HUES64 (cell line): ENCODE results near the gene NPM3.

Experiments used
- H3K27ac ChIP-seq: 2 replicates; pipeline ENCODE4 v1.7.0; 2013; ENCODE audit warnings: low read depth, low read length, inconsistent platforms
- H3K27me3 ChIP-seq: 2 replicates; pipeline ENCODE4 v1.6.1; 2013; ENCODE audit warnings: mild to moderate bottlenecking, low read length; ENCODE audit not compliant: insufficient read depth
- H3K36me3 ChIP-seq: 2 replicates; pipeline ENCODE4 v1.6.1; 2013; ENCODE audit warnings: mild to moderate bottlenecking, low read length; ENCODE audit not compliant: insufficient read depth
- H3K4me1 ChIP-seq: 2 replicates; pipeline ENCODE4 v1.6.1; 2013; ENCODE audit warnings: mild to moderate bottlenecking, low read length, moderate library complexity; ENCODE audit not compliant: insufficient read depth
- H3K4me3 ChIP-seq: 2 replicates; pipeline ENCODE4 v1.5.1; 2013; ENCODE audit warnings: mild to moderate bottlenecking, low read length, moderate library complexity
- H3K9ac ChIP-seq: 2 replicates; pipeline ENCODE4 v1.6.1; 2013; ENCODE audit warnings: mild to moderate bottlenecking, low read depth, low read length
- H3K9me3 ChIP-seq: 2 replicates; pipeline ENCODE4 v1.6.1; 2013; ENCODE audit warnings: low read depth, low read length; ENCODE audit not compliant: insufficient read depth
- WGBS: fragments of 150-250, 120-280 bp; methylation state at CpG from one replicate; pipeline ENCODE4 v1.1.7; 2013; ENCODE audit warnings: missing lambda C conversion rate; 5-methylcytosine and 5-hydroxymethylcytosine counted together

Gene NPM3

DNA sequence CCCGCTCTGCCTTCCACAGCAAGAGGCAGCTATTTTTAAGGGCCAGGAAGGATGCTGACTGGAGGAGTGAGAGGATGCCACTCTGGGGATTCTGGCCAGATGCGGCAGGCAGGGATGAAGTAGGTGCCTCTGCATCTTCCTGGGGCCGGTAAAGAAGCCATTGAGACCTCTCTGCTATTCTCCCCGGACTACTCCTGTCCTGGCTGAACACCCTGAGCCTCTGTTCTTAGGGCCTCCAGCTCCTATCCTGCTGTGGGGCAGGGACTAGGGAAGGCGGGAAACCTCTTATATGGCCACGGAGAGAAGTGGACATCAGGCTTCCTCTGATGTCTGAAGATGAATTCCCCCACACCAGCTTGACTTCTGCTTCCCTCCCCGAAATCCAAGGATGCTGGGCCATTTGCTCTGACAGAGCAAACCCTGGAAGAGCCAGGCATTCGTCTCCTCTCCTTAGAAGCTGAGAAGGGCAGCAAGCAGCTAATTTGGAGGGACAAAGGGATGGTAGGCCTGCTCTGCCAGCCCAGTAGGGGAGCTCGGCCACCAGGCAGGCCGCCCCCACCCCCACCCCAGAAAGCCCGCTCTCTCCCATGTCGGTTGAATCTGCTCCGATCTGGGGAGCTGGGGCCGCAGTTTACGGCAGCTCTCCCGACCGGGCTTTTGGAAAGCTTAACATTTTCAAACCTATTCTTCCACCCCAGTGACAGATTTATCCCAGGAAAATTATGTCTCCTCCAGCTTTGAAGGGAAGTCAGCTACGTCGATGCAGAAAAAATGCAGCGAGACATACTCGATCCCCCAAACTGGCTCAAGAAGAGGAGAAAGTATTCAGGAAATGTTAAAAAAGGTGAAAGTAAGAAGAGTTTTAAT is 10.1 kb downstream of the NPM3 start:
- WGBS = 32% methylated on average over 21 of the region's 21 CpGs
- H3K36me3 ChIP-seq = no peaks in the 10 kb centered on the region
- H3K9ac ChIP-seq = 0 out of 2 replicates have a peak overlapping the region, but pooled peaks have one; percentile 0
- no peak overlapping the region for H3K27ac ChIP-seq
- H3K9me3 ChIP-seq = no peaks in the 10 kb centered on the region
- H3K27me3 ChIP-seq = peaks cover 71% of the 10 kb centered on the region
- H3K4me3 ChIP-seq = peak overlapping the region; percentile 49
- peaks cover 37% of the 10 kb centered on the region for H3K4me1 ChIP-seq

DNA sequence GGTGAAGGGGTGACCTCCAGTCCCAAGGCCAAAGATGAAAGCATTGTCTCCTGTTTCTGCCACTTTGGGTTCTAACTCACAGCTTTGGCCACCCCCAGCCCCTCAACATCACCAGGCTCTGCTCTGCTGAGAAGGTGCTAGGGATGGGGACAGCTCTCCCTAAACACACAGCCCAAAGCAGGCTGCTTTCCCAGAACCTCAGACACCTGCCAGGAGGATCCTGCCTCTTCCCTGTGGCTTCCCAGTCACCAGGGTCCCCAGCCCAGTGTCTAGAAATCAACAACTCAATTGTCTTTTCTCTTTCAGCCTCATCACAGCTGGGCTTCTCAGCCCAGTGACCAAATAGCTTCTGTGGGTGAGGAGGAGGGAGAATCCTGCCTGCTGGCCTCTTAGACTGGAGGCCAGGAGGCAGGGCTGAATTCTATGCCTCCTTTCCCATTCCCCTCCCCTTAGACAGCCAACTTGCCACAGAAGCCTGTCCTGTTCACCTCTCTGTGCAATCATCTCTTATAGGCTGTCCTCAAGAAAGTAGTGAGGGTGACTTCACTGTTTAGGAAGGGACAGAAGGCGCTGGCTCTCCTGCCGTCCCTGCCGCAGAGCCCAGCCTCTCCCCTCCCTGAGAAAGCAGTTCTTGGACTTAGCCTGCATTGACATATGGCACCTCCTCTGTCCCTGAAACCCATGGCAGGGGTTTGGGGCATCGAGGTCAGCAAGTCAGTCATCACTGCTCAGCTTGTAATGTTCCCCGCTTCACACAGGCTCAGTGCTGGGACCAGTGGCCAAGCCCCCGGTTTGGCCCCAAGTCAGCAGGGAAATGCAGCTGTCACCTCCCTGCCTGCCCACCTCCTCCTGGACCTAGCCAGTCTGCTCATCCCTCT is 11.0 kb downstream of the NPM3 start:
- WGBS = 88% methylated on average over 6 of the region's 6 CpGs
- Histone ChIP-seq H3K27ac (no peak overlapping the region), H3K27me3 (peaks cover 62% of the 10 kb centered on the region), H3K36me3 (no peaks in the 10 kb centered on the region), H3K4me3 (no peak overlapping the region), H3K9me3 (no peaks in the 10 kb centered on the region), H3K4me1 (peaks cover 33% of the 10 kb centered on the region), H3K9ac (no peak overlapping the region)

DNA sequence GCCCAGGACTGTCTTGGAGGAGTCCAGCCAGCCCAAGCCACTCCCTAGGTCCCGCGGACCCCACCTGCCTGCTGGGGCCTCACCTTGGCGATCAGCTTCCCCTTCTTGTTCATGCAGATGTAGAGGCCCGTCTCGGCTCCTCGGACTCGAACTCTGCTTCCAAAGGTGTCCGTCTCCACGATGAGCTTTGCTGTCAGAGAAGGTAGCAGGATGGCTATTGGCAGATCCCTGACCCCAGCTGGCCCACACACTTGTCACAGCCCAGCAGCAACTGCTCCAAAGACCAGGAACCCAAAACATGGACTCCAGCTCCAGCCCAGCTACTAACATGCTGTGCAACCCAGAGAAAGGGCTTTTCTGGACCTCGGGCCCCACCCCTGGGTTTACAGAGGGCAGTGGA is 11.9 kb downstream of the NPM3 start:
- Histone ChIP-seq H3K9me3 (no peaks in the 10 kb centered on the region), H3K4me3 (no peak overlapping the region), H3K36me3 (no peaks in the 10 kb centered on the region), H3K27ac (no peak overlapping the region), H3K4me1 (peaks cover 33% of the 10 kb centered on the region), H3K27me3 (peaks cover 53% of the 10 kb centered on the region), H3K9ac (no peak overlapping the region)
- 93% methylated on average over 10 of the region's 10 CpGs for WGBS

DNA sequence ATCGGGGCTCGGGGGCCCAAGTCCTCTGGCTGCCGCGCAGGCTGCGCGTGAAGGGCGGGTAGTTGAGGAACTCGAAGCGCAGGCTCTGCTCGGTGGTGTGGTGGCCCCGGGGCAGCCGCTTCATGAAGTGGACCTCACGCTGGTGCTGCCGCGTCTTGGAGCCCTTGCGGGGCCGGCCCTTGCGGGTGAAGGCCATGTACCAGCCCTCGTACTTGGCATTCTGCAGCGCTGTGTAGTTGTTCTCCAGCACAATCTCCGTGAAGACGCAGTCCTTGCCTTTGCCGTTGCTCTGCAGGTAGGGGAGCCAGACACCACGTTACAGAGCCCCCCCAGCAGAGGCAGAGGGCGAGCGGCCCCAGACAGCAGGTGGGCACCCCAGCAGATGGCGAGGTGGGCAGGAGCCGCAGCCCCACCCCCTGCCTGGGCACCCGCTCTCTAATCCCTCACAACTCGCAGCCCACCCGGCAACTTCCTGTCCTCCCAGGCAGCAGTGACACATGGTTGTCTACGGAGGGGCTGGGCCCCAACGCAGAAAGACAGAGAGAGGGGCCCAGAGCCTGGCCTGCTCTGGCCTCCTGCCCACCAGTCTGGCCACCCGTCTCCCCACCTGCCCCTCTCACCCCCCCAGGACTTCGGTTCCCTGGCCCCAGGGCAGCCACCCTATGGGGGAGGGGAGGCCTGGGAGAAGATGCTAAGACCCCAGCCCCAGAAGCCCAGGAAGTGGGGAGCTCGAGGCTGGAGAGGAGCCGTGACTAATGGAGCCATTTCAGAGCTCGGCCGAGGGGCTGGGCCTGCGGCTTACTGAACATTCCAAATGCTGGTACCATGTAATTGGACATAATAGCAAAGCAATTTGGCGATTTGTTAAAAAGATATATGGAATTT is 12.7 kb downstream of the NPM3 start:
- WGBS = 94% methylated on average over 41 of the region's 41 CpGs
- Histone ChIP-seq H3K36me3 (no peaks in the 10 kb centered on the region), H3K4me3 (no peak overlapping the region), H3K4me1 (peaks cover 33% of the 10 kb centered on the region), H3K9me3 (no peaks in the 10 kb centered on the region), H3K27me3 (peaks cover 48% of the 10 kb centered on the region), H3K27ac (no peak overlapping the region), H3K9ac (no peak overlapping the region)

DNA sequence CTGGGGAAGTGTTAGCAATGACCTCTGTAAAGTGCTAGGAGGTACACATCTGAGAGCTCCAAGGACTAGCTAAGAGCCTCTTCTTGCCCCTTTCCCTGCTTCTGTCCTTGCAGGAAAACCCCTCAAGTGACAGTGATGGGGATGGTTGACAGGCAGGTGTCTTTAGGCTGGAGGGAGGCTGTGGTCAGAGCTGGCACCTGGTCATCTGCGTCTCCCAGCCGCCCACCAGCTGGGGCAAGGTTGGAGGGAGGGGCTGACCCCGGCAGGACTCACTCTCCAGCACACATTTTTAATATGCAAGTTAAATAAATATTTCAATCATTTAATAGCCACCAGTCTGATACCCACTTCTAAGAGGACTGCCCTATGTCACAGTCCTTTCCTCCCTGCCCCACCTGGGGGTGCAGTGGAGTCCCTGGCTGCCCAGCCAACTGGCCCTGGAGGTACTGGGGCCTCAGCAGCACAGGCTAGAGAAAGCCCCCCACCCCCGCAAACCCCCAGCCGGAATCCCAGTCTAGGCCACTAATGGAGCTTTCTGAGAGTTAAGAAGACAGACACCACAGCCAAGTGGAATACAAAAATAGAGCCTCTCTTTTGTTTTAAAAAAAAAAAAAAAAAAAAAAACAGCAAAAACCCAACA is 13.6 kb downstream of the NPM3 start:
- Histone ChIP-seq H3K9me3 (no peaks in the 10 kb centered on the region), H3K4me3 (no peak overlapping the region), H3K27ac (no peak overlapping the region), H3K27me3 (peaks cover 44% of the 10 kb centered on the region), H3K4me1 (peaks cover 32% of the 10 kb centered on the region), H3K36me3 (no peaks in the 10 kb centered on the region), H3K9ac (no peak overlapping the region)
- WGBS = 96% methylated on average over 2 of the region's 5 CpGs

DNA sequence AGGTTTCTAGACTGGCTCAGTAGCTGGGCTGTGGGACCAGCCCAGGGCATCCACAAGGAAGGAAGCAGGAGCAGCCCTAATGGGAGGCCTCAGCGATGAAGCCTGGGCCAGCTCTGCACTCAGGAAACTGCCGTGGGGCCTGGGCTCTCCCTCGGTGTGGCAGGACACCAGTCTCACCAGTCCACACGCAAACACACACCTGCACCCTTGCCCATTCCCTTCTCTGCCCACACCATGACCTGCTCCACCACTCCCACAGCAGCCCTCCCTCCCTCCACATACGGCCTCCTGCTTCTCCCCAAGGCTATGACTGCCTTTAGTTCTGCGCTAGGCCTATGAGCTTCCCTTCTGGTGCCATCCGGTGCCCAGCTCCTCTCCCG is 14.5 kb downstream of the NPM3 start:
- WGBS = 90% methylated on average over 8 of the region's 8 CpGs

DNA sequence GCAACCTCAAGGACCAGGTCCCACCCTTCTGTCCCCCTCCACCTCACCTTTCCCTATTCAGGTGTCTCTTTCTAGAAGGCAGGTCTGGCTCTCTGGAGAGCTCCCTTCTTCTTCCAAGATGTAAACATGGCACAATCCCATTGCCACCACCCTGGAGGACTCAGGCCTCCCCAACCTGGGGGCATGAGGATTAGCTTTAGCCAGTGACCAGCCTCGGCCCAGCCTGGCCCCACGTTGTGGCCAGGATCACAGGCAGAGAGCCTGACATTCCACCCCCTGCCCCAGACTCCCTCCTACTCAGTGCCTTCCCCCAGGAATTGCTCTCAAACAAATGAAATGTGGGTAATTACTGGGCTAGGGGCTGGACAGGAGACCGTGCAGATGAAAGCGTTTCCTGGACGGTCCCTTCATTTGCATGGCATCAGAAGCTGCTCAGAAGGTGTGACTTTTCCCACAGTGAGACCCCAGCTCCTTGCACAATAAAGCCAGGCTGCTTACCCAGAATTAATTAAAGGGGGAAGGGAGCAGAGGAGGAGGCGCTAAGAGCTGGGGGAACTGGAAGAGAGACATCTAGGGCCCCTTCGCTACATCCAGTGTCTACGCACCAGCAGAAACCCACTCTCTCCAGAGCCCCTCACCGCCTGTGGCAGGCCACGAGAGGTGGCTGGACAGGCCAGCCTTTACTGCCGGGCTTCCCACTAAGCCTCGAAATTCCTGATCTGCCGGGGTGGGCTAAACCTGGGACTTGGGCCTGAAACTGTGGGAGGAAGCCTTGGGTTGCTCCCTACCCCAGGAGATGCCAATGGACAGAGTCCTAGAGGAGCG is 15.1 kb downstream of the NPM3 start:
- Histone ChIP-seq H3K9ac (no peak overlapping the region), H3K36me3 (no peaks in the 10 kb centered on the region), H3K4me3 (no peak overlapping the region), H3K27me3 (peaks cover 29% of the 10 kb centered on the region), H3K9me3 (no peaks in the 10 kb centered on the region), H3K27ac (no peak overlapping the region), H3K4me1 (peaks cover 18% of the 10 kb centered on the region)
- 67% methylated on average over 14 of the region's 14 CpGs for WGBS

More for the DNA sequence above, 14.5 kb downstream of the NPM3 start:
- Histone ChIP-seq H3K9ac (no peak overlapping the region), H3K9me3 (no peaks in the 10 kb centered on the region), H3K4me3 (no peak overlapping the region), H3K4me1 (peaks cover 23% of the 10 kb centered on the region), H3K36me3 (no peaks in the 10 kb centered on the region), H3K27ac (no peak overlapping the region), H3K27me3 (peaks cover 35% of the 10 kb centered on the region)

DNA sequence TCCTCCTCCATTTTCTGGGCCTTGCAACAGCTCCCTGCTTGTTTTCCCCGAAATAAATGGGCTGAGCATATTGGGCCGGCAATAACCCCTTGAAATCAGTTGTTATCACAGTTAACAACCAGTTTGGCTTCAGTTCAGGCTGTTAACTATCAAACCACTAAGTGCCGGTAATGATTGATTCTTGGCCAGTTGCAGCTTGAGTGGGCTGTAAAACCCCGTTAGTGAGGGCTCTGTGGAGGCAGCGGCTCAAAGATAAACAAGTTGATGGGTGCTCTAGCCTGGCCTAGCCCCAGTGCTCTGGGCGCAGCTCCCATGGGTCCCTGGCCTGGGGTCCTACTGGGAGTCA is 15.7 kb downstream of the NPM3 start:
- H3K36me3 ChIP-seq = no peaks in the 10 kb centered on the region
- no peak overlapping the region for H3K27ac ChIP-seq
- H3K4me1 ChIP-seq = peaks cover 12% of the 10 kb centered on the region
- 90% methylated on average over 6 of the region's 6 CpGs for WGBS
- peaks cover 23% of the 10 kb centered on the region for H3K27me3 ChIP-seq
- H3K4me3 ChIP-seq = no peak overlapping the region
- no peaks in the 10 kb centered on the region for H3K9me3 ChIP-seq
- H3K9ac ChIP-seq = no peak overlapping the region

DNA sequence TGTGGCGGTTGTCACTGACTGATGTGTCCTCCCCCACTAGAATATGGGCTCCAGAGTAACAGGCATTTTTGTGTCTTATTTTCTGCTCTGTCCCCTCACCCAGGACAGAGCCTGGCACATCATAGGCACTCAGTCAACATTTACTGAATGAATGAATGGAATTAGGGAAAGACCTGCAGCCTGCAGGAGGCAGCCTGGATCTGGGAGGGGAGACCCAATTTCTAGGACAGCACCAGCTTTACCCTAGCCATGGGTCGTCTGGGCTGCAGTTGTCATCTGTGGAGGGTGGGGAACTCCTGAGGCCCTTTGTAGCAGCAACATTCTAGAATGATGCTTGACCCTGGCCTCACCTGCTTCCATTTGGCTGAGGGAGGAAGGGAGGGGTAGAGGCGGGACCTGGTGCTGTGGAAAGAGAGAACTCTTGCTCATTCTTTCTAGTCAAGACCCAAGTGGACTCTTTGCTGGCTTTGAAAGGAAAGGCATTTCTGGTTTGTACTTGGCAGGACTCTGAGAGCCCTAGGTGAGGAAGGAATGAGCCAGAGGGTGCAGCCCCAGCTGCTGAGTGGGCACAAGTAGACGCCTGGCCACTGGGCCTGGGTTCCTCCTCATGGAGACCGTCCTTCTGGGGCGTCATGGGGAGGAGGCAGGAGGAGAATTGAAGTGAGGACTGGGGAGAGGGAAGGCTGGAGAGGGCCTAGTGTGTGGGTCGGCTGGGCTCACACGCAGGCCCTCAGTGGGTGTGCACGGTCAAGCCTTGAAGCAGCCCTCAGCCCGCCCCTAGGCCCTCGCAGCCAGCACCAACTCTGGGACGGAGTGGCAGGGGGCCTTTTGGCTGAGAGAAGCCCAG is 16.3 kb downstream of the NPM3 start:
- 87% methylated on average over 12 of the region's 12 CpGs for WGBS
- H3K9me3 ChIP-seq = no peaks in the 10 kb centered on the region
- no peak overlapping the region for H3K9ac ChIP-seq
- H3K27me3 ChIP-seq = peaks cover 17% of the 10 kb centered on the region
- H3K27ac ChIP-seq = no peak overlapping the region
- H3K4me3 ChIP-seq = no peak overlapping the region
- H3K36me3 ChIP-seq = no peaks in the 10 kb centered on the region
- peaks cover 6% of the 10 kb centered on the region; the same call in 1 of the 2 replicates for H3K4me1 ChIP-seq
